Spinal cord (tissue), 10 donors: ENCODE measurements around the gene C8A. TPM values are rescaled to one million over a fixed set of nuclear protein-coding genes. Genes with fewer than 3 reads are reported as not detected.

Source experiments
- DNase-seq, 6 donors: peaks; one replicate each; pipeline versions ENCODE4 v3.0.0 to v3.0.0-alpha.2; 2013 to 2015; ENCODE audit warnings: low spot score in 6 of 6, low read depth in 4 of 6
- H3K27ac ChIP-seq: one replicate; pipeline ENCODE4 v1.5.1; 2013; ENCODE audit warnings: low read depth, low read length, control low read depth
- H3K27me3 ChIP-seq: one replicate; pipeline ENCODE4 v1.6.1; 2013; ENCODE audit warnings: low read length; ENCODE audit not compliant: control insufficient read depth, insufficient read depth
- H3K36me3 ChIP-seq: one replicate; pipeline ENCODE4 v1.6.1; 2013; ENCODE audit warnings: low read length; ENCODE audit not compliant: control insufficient read depth, insufficient read depth
- H3K4me1 ChIP-seq: one replicate; pipeline ENCODE4 v1.6.1; 2013; ENCODE audit warnings: low read length; ENCODE audit not compliant: control insufficient read depth, insufficient read depth
- H3K4me3 ChIP-seq: one replicate; pipeline ENCODE4 v1.5.1; 2013; ENCODE audit warnings: low read depth, low read length, control low read depth
- H3K9me3 ChIP-seq: one replicate; pipeline ENCODE4 v1.6.1; 2013; ENCODE audit warnings: low read length; ENCODE audit not compliant: control insufficient read depth, insufficient read depth
- WGBS: methylation state at CpG from one replicate; pipeline ENCODE4 v1.1.5; 2013; ENCODE audit warnings: missing lambda C conversion rate; ENCODE audit not compliant: insufficient coverage; 5-methylcytosine and 5-hydroxymethylcytosine counted together
- polyA plus RNA-seq, 2 donors: library from polyadenylated mRNA; unstranded; fragments of 120-200 nt; gene quantifications; one replicate each; pipeline ENCODE4 v1.2.1, GENCODE V29; 2013; ENCODE audit not compliant: insufficient read length in 2 of 2
- total RNA-seq, 2 donors: library from RNA; depleted of rRNA in 1 of 2; stranded (reverse); fragments of 120-200 nt in 1 of 2; fragments of >200 nt in 1 of 2; gene quantifications; one replicate each; pipeline versions ENCODE4 v1.2.3 to v1.2.4, GENCODE V29; 2013 to 2014
- donor health status: healthy.

C8A gene
- total and polyA plus RNA-seq, 4 donors = 0.06 TPM; not detected in 3

GRCh38 chr1:56834137-56834900 lies 20.3 kb upstream of the C8A start:
- peaks cover under 1% of the 10 kb centered on the region for H3K9me3 ChIP-seq
- no peak overlapping the region for H3K27ac ChIP-seq
- no peaks in the 10 kb centered on the region for H3K27me3 ChIP-seq
- no peaks in the 10 kb centered on the region for H3K36me3 ChIP-seq
- 93% methylated on average over 4 of the region's 5 CpGs for WGBS
- no peak for DNase-seq
- no peaks in the 10 kb centered on the region for H3K4me1 ChIP-seq
- H3K4me3 ChIP-seq = no peak overlapping the region

GRCh38 chr1:56835657-56836056 lies 18.9 kb upstream of the C8A start:
- Histone ChIP-seq H3K27me3 (no peaks in the 10 kb centered on the region), H3K9me3 (peaks cover 2% of the 10 kb centered on the region), H3K36me3 (no peaks in the 10 kb centered on the region), H3K4me3 (no peak overlapping the region), H3K4me1 (no peaks in the 10 kb centered on the region), H3K27ac (no peak overlapping the region)
- 100% methylated on average over 5 of the region's 5 CpGs for WGBS
- DNase-seq = no peak

- Histone ChIP-seq H3K4me1 (no peaks in the 10 kb centered on the region), H3K27me3 (no peaks in the 10 kb centered on the region), H3K9me3 (peaks cover 2% of the 10 kb centered on the region), H3K4me3 (no peak overlapping the region), H3K36me3 (no peaks in the 10 kb centered on the region), H3K27ac (no peak overlapping the region)
- no peak for DNase-seq
- 94% methylated on average over 3 of the region's 4 CpGs for WGBS
Measured at GRCh38 chr1:56836359-56836758, 18.2 kb upstream of the C8A start.

- Histone ChIP-seq H3K4me1 (no peaks in the 10 kb centered on the region), H3K27me3 (no peaks in the 10 kb centered on the region), H3K36me3 (no peaks in the 10 kb centered on the region), H3K27ac (no peak overlapping the region), H3K4me3 (no peak overlapping the region), H3K9me3 (peaks cover 2% of the 10 kb centered on the region)
- WGBS = 63% methylated on average over 6 of the region's 9 CpGs
- peak in 1 of 6 donors; percentile 32 for DNase-seq
Measured at GRCh38 chr1:56837244-56837939, 17.2 kb upstream of the C8A start.

GRCh38 chr1:56838759-56839158 lies 15.8 kb upstream of the C8A start:
- no peak for DNase-seq
- H3K27ac ChIP-seq = no peak overlapping the region
- no peaks in the 10 kb centered on the region for H3K4me1 ChIP-seq
- no peaks in the 10 kb centered on the region for H3K36me3 ChIP-seq
- no peaks in the 10 kb centered on the region for H3K27me3 ChIP-seq
- WGBS = 78% methylated on average over 2 of the region's 3 CpGs
- H3K9me3 ChIP-seq = peaks cover 2% of the 10 kb centered on the region
- H3K4me3 ChIP-seq = no peak overlapping the region

- DNase-seq = peak in 2 of 6 donors; percentile 18 to 60
- Histone ChIP-seq H3K9me3 (peaks cover 2% of the 10 kb centered on the region), H3K4me3 (no peak overlapping the region), H3K4me1 (no peaks in the 10 kb centered on the region), H3K36me3 (no peaks in the 10 kb centered on the region), H3K27me3 (no peaks in the 10 kb centered on the region), H3K27ac (no peak overlapping the region)
- WGBS = no CpG with 5 or more reads among the region's 3 CpGs
Measured at GRCh38 chr1:56843544-56843943, 11.1 kb upstream of the C8A start.

GRCh38 chr1:56844545-56845136 lies 10.0 kb upstream of the C8A start:
- H3K27ac ChIP-seq = no peak overlapping the region
- 53% methylated on average over 6 of the region's 9 CpGs for WGBS
- H3K4me1 ChIP-seq = peaks cover 5% of the 10 kb centered on the region
- H3K36me3 ChIP-seq = no peaks in the 10 kb centered on the region
- DNase-seq = peak in 1 of 6 donors; percentile 56
- no peak overlapping the region for H3K4me3 ChIP-seq
- H3K27me3 ChIP-seq = no peaks in the 10 kb centered on the region
- H3K9me3 ChIP-seq = no peaks in the 10 kb centered on the region

GRCh38 chr1:56845343-56845742 lies 9.3 kb upstream of the C8A start:
- Histone ChIP-seq H3K27me3 (no peaks in the 10 kb centered on the region), H3K27ac (no peak overlapping the region), H3K9me3 (no peaks in the 10 kb centered on the region), H3K36me3 (no peaks in the 10 kb centered on the region), H3K4me1 (peaks cover 8% of the 10 kb centered on the region), H3K4me3 (no peak overlapping the region)
- WGBS = 96% methylated on average over 2 of the region's 3 CpGs
- no peak for DNase-seq

GRCh38 chr1:56849750-56850149 lies 4.8 kb upstream of the C8A start:
- whole genome bisulfite sequencing = 51% methylated on average over 2 of the region's 7 CpGs
- no peaks in the 10 kb centered on the region for H3K9me3 ChIP-seq
- no peak overlapping the region for H3K4me3 ChIP-seq
- H3K27ac ChIP-seq = no peak overlapping the region
- peaks cover under 1% of the 10 kb centered on the region for H3K27me3 ChIP-seq
- peaks cover 8% of the 10 kb centered on the region for H3K4me1 ChIP-seq
- no peaks in the 10 kb centered on the region for H3K36me3 ChIP-seq
- DNase-seq = peak in 2 of 6 donors; percentile 62 to 72
